GM18502 (cell line): Measurements from ENCODE around the gene FBN2.

ENCODE experiments used
- ATAC-seq: cut with Tn5 transposase; IDR thresholded peaks from one replicate; pipeline ENCODE4 v1.9.1; 2021; ENCODE audit warnings: mild to moderate bottlenecking; ENCODE audit not compliant: unreplicated experiment, poor library complexity

Gene FBN2

GRCh38 chr5:128384068-128384467, 154.0 kb downstream of the FBN2 start:
- no peak for ATAC-seq

GRCh38 chr5:128380337-128380736, 157.7 kb downstream of the FBN2 start:
- ATAC-seq, result no peak

- ATAC-seq, result no peak
Observed at GRCh38 chr5:128378632-128379031, 159.4 kb downstream of the FBN2 start.

DNA sequence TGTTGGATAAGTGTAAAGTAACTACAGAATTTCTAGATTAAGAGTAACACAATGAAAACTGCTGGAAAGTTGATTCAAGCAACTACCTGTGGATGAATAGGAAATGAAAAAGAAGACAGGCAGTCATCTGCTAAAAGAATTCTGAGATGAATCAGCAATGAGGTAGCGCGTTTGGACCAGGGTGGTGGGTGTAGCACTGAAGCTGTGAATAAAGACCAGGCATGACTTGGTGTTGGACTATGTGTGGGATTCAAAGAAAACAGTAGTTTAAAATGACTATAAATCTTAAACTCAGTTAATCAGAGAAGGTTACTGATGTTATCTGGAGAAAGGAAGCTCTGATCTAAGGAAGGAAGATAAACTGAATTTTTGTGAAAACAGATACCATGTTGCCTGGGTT, 159.8 kb downstream of the FBN2 start:
- no peak for ATAC-seq

GRCh38 chr5:128376577-128376976, 161.5 kb downstream of the FBN2 start:
- no peak for ATAC-seq

DNA sequence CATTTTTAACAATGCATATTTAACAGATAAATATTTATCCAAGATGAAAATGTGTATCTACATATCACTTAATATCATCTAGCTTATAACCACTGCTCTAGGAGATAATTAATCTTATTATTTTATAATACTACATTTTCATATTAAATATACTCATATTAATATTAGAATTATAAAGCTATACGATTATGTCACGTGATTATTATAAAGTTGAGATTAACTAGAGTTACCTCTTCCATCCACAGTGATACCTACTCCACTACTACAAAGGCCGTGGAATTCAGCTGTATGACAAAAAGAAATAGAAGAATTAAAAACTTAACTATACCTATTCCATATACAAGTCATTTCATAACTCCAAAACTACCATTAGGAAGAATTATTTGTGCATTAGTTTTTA, 171.9 kb downstream of the FBN2 start:
- ATAC-seq, result no peak

- no peak for ATAC-seq
Observed at GRCh38 chr5:128362370-128362769, 175.7 kb downstream of the FBN2 start.

GRCh38 chr5:128358826-128359225, 179.2 kb downstream of the FBN2 start:
- ATAC-seq, result no peak

GRCh38 chr5:128357226-128357625, 180.8 kb downstream of the FBN2 start:
- no peak for ATAC-seq

DNA sequence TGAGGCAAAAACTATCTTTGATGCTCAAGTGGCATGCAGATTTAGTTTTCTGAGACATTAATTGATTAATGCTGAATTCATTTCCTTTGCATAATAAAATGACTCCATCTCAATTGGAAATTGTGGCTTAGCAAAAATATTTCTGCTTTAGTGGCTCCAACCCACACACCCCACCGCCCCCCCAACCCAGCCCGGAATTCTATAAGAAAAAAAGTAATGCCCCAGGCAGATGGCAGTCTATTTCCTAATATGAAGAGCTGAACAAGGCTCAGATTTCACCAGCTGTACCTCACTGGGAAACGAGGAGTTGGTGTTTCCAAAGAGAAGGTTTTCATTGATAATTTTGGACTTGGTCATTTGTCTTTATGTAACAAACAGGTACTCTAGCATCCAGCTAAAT, 182.1 kb downstream of the FBN2 start:
- no peak for ATAC-seq

GRCh38 chr5:128353441-128354107, 184.5 kb downstream of the FBN2 start:
- ATAC-seq, result no peak

DNA sequence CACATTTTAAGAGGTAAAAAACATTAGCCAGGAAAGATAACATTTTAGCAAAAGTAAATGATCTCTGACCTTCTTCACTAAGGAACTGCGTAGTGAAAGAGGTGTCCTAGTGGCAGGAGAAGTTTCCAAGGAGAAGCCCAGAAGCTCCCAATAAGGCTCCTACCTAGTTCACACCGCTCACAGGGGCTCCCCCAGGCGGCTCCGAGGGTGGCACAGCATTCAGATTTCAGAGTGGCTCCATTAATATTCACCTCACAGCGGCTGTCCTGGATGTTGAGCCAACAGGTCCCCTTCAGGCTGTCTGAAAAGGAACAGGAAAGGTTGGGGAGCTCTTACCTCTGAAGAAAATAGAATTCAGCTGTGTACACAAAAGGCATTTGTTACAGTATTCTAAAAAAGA, 187.3 kb downstream of the FBN2 start:
- ATAC-seq, result no peak

DNA sequence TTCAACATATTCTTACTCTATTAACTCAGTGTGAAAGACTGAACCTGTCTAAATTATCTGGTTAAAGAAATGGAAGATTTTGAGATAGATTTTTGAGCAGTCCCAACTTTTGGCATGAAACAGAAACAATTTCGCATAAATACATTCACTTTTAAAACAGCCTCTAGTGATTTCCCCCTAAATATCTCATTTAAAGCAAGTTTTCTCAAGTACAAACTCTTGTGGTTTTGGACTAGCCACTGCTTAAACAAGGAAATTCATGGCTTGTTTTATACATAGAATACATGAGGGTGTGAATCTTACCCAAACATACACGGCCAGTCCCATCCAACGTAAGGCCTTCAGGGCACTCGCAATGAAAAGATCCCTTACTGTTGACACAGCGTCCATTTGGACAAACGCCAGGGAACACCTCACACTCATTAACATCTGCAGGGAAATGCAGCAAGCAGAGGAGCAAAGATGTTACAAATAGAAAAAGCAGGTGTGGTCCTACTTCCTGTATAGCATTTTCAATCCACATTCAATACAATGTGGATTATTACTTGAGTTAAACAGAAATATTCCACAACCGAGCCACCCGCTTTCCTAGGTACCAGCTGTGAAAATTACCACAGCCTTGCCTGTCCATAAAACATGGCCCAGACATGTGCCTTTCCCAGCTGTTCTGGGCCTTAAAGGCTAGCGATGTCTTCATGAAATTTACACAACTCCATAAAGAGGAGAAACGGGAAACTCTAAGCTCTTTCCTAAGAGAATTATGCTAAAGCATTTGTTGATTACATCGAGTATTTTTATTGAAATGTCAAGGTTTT, 188.8 kb downstream of the FBN2 start:
- ATAC-seq, result no peak

GRCh38 chr5:128346038-128346437, 192.0 kb downstream of the FBN2 start:
- no peak for ATAC-seq

- ATAC-seq, result no peak
Observed at GRCh38 chr5:128345247-128345646, 192.8 kb downstream of the FBN2 start.

GRCh38 chr5:128343168-128343567, 194.9 kb downstream of the FBN2 start:
- no peak for ATAC-seq

DNA sequence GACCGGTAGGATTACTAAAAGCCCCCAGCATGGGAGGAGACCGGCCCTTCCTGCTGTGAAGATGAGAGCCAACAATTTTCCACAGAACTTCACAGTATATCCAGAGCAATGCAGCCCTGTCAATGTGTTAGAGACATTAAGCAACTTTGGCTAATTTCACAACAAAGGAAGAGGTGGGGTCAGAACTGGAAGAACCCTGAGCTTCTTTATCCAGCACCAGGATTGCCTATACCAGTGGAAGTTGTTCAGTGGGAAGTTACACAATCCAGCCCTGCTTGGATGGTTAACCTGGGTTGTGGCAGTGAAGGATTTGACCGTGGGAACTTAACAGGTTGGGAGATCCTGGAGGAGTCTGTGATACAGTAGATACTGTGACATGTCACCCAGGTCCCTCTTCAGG, 197.0 kb downstream of the FBN2 start:
- no peak for ATAC-seq

GRCh38 chr5:128340648-128341047, 197.4 kb downstream of the FBN2 start:
- ATAC-seq, result no peak

- ATAC-seq, result no peak
Observed at GRCh38 chr5:128339585-128339984, 198.5 kb downstream of the FBN2 start.

GRCh38 chr5:128338649-128339048, 199.4 kb downstream of the FBN2 start:
- ATAC-seq, result no peak

- no peak for ATAC-seq
Observed at GRCh38 chr5:128335339-128335738, 202.7 kb downstream of the FBN2 start.
